GM19043 (cell line): ENCODE measurements around the gene KCNQ1.

Experiments
- ATAC-seq: cut with Tn5 transposase; IDR thresholded peaks from one replicate; pipeline ENCODE4 v1.9.1; 2021; ENCODE audit warnings: low read depth; ENCODE audit not compliant: unreplicated experiment

KCNQ1 gene

DNA sequence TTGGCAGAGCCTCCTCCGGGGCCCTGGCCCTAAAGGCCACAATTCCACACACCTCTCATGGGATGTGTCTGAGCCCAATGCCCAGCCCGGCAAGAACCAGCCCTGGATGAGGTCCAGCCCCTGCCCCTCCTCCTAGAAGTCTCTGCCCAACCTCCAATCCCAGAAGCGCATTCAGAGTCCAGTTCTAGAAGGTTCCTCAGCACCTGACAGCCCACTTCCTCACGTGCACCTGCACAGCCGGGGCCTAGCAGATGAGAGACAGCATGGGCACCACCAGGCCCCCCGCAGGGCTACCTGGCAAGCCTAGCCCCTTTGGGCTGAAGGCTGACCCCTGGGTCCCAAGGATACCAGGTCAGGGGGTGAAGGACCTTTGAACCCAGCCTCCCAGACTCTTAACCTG, 452.2 kb downstream of the KCNQ1 start:
- ATAC-seq = no peak

DNA sequence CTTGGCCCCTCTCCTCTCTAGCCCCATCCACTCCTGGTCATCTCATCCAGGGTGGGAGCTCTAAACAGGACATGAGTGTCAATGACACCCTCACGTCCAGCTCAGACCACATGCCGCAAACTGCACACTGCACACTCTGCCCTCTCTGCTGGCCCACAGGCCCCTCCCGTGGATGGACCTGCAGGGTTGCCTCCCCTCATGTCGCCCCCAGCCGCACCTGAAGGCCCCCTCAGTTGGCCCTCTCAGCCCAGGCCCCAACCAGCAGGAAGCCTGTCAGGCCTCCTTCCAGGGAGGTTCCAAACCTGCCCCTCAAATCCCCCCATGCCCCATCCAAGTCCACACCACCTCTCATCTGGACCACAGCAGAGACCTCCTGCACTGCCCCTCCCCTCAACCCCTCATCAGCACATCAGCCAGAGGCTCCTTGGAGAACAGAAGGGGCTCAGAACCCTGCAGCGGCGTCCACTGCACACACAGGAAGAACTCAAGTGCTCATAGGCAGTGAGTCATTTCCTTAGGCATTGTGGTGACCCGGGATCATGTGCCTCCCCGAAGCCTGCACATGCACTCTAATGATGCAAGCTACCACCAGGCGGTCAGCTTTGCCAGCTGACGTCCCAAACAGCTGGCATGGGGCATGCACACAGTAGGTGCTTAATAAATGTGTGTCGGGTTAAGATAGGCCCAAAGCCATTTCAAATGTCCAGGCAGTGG, 453.7 kb downstream of the KCNQ1 start:
- no peak for ATAC-seq
